Neural cell (in vitro differentiated cells): ENCODE data around the gene NTRK2. TPM values are rescaled to one million over a fixed set of nuclear protein-coding genes. Genes with fewer than 3 reads are reported as not detected.

Experiments
- H2AFZ ChIP-seq: fragments of 200-600, 300-800 bp; sonication (generic), shearing (Covaris generic); 2 replicates; pipeline ENCODE4 v1.6.0; 2014; ENCODE audit warnings: low read depth, mild to moderate bottlenecking, antibody characterized with exemption, low read length, moderate library complexity
- H3F3A ChIP-seq: fragments of 200-600 bp; shearing (Covaris generic); 2 replicates; pipeline ENCODE4 v1.6.1; 2016; ENCODE audit warnings: mild to moderate bottlenecking, moderate library complexity, mixed read lengths, antibody characterized with exemption, low read length; ENCODE audit not compliant: insufficient read depth, poor library complexity, severe bottlenecking
- H3K27ac ChIP-seq: fragments of 200-600, 300-800 bp; sonication (generic), shearing (Covaris generic); 2 replicates; pipeline ENCODE4 v1.5.1; 2014; ENCODE audit warnings: mild to moderate bottlenecking, low read length, moderate library complexity
- H3K27me3 ChIP-seq: fragments of 300-800, 200-600 bp; sonication (generic), shearing (Covaris generic); 2 replicates; pipeline ENCODE4 v1.6.0; 2014; ENCODE audit warnings: mild to moderate bottlenecking, low read depth, low read length, moderate library complexity; ENCODE audit not compliant: insufficient read depth
- H3K36me3 ChIP-seq: fragments of 300-800, 200-600 bp; sonication (generic), shearing (Covaris generic); 2 replicates; pipeline ENCODE4 v1.5.1; 2014; ENCODE audit warnings: mild to moderate bottlenecking, antibody characterized with exemption, low read length, moderate library complexity; ENCODE audit not compliant: insufficient read depth
- H3K4me2 ChIP-seq: fragments of 300-800, 200-600 bp; sonication (generic), shearing (Covaris generic); 2 replicates; pipeline ENCODE4 v1.6.0; 2014; ENCODE audit warnings: mild to moderate bottlenecking, low read length
- H3K4me3 ChIP-seq: fragments of 300-800, 200-600 bp; sonication (generic), shearing (Covaris generic); 2 replicates; pipeline ENCODE4 v1.5.1; 2014; ENCODE audit warnings: mild to moderate bottlenecking, low read length, moderate library complexity
- H3K79me2 ChIP-seq: fragments of 200-600 bp; shearing (Covaris generic); replicated peaks from 2 replicates; pipeline ENCODE4 v1.6.0; 2014; ENCODE audit warnings: mild to moderate bottlenecking, low read length, moderate library complexity; ENCODE audit not compliant: insufficient read depth
- H3K9ac ChIP-seq: fragments of 300-800, 200-600 bp; sonication (generic), shearing (Covaris generic); 2 replicates; pipeline ENCODE4 v1.6.1; 2016; ENCODE audit warnings: mild to moderate bottlenecking, low read length, mixed read lengths
- H3K9me2 ChIP-seq: fragments of 200-600 bp; shearing (Covaris generic); 2 replicates; pipeline ENCODE4 v1.6.1; 2016; ENCODE audit warnings: mild to moderate bottlenecking, low read length, mixed read lengths; ENCODE audit not compliant: insufficient read depth
- H3K9me3 ChIP-seq: fragments of 200-600, 300-800 bp; sonication (generic), shearing (Covaris generic); 2 replicates; pipeline ENCODE4 v1.6.1; 2016; ENCODE audit warnings: mild to moderate bottlenecking, mixed run types, low read length, moderate library complexity, mixed read lengths
- H4K20me1 ChIP-seq: fragments of 200-600 bp; shearing (Covaris generic); 2 replicates; pipeline ENCODE4 v1.6.1; 2016; ENCODE audit warnings: mild to moderate bottlenecking, mixed run types; ENCODE audit not compliant: insufficient read depth
- EP300 ChIP-seq: fragments of 450-650 bp; conservative IDR thresholded peaks from 2 replicates; pipeline ENCODE4 v1.6.1; 2014; ENCODE audit warnings: antibody characterized with exemption, mild to moderate bottlenecking, moderate library complexity; ENCODE audit not compliant: poor library complexity, severe bottlenecking
- EZH2 ChIP-seq: fragments of 200-600, 300-800 bp; shearing (Covaris generic), sonication (generic); IDR thresholded peaks from 2 replicates; pipeline ENCODE4 v1.6.1; 2014; ENCODE audit warnings: antibody characterized with exemption, low read length, borderline replicate concordance, mild to moderate bottlenecking; ENCODE audit not compliant: insufficient read depth, poor library complexity, severe bottlenecking
- MXI1 ChIP-seq: fragments of 450-650 bp; conservative IDR thresholded peaks from 2 replicates; pipeline ENCODE4 v1.6.1; 2014; ENCODE audit warnings: antibody characterized with exemption, mild to moderate bottlenecking; ENCODE audit not compliant: poor library complexity, severe bottlenecking
- POLR2AphosphoS5 ChIP-seq: IDR thresholded peaks from 2 replicates; pipeline ENCODE4 v1.6.1; 2012
- RAD21 ChIP-seq: fragments of 450-650 bp; conservative IDR thresholded peaks from 2 replicates; pipeline ENCODE4 v1.6.1; 2014; ENCODE audit warnings: antibody characterized with exemption, mild to moderate bottlenecking, moderate library complexity
- SMC3 ChIP-seq: fragments of 450-650 bp; conservative IDR thresholded peaks from 2 replicates; pipeline ENCODE4 v1.6.1; 2014; ENCODE audit warnings: antibody characterized with exemption, mild to moderate bottlenecking, moderate library complexity; ENCODE audit not compliant: poor library complexity
- TAF1 ChIP-seq: IDR thresholded peaks from 2 replicates; pipeline ENCODE4 v1.6.1; 2012; ENCODE audit warnings: low read depth
- polyA plus RNA-seq: library from polyadenylated mRNA; depleted of rRNA; stranded (reverse); fragments of >200 nt; gene quantifications from 2 replicates; pipeline ENCODE4 v1.2.3, GENCODE V29; 2014
- TF ChIP-seq, protein P1 (sequence below): fragments of 450-650 bp; IDR thresholded peaks from 2 replicates; pipeline ENCODE4 v1.5.1; 2014; ENCODE audit warnings: antibody characterized with exemption, mild to moderate bottlenecking, moderate library complexity; ENCODE audit not compliant: poor library complexity, severe bottlenecking
- TF ChIP-seq, protein P2 (sequence below): IDR thresholded peaks from 2 replicates; pipeline ENCODE4 v1.6.1; 2012; ENCODE audit warnings: borderline replicate concordance

NTRK2 gene
- polyA plus RNA-seq, 1 donor from 2014 or later = 14.2 TPM

DNA sequence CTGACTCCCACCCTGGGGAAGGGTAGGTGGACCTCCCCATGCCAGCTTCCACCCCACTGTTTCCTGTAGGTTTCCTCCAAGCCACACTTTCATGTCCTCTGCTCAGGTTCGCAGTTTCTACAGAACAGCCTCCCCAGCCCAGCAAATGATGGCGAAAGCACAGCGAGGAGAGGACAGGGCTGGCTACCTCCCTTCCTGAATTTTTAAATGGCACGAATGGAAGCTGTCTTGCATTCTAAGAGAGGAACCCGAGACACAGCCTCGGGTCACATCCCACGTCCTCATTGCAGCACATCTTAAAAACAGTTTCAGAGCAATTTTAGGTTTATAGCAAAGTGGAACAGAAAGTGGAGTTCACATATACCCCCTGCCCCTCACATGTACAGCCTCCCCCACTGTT, 330.3 kb downstream of the NTRK2 start:
- Histone ChIP-seq H3K4me3 (no peak overlapping the region), H2AFZ (no peak overlapping the region)

GRCh38 chr9:85001925-85002324, 332.4 kb downstream of the NTRK2 start:
- Histone ChIP-seq H3K27ac (no peak overlapping the region), H3K9me3 (peaks cover 14% of the 10 kb centered on the region), H3K27me3 (no peaks in the 10 kb centered on the region), H3K4me2 (no peak overlapping the region), H2AFZ (no peak overlapping the region), H3F3A (no peaks in the 10 kb centered on the region), H3K79me2 (no peaks in the 10 kb centered on the region), H3K36me3 (no peaks in the 10 kb centered on the region), H4K20me1 (no peaks in the 10 kb centered on the region), H3K4me3 (no peak overlapping the region), H3K9me2 (no peaks in the 10 kb centered on the region), H3K9ac (no peak overlapping the region)
- TF ChIP-seq TAF1 = no peak
- TF ChIP-seq EP300 = no peak
- TF ChIP-seq POLR2AphosphoS5 = no peak
- TF ChIP-seq, protein P1, sequence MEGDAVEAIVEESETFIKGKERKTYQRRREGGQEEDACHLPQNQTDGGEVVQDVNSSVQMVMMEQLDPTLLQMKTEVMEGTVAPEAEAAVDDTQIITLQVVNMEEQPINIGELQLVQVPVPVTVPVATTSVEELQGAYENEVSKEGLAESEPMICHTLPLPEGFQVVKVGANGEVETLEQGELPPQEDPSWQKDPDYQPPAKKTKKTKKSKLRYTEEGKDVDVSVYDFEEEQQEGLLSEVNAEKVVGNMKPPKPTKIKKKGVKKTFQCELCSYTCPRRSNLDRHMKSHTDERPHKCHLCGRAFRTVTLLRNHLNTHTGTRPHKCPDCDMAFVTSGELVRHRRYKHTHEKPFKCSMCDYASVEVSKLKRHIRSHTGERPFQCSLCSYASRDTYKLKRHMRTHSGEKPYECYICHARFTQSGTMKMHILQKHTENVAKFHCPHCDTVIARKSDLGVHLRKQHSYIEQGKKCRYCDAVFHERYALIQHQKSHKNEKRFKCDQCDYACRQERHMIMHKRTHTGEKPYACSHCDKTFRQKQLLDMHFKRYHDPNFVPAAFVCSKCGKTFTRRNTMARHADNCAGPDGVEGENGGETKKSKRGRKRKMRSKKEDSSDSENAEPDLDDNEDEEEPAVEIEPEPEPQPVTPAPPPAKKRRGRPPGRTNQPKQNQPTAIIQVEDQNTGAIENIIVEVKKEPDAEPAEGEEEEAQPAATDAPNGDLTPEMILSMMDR = no peak
- no peak for TF ChIP-seq MXI1
- no peak for TF ChIP-seq RAD21
- TF ChIP-seq SMC3 = no peak
- no peak for TF ChIP-seq EZH2
- TF ChIP-seq, protein P2, sequence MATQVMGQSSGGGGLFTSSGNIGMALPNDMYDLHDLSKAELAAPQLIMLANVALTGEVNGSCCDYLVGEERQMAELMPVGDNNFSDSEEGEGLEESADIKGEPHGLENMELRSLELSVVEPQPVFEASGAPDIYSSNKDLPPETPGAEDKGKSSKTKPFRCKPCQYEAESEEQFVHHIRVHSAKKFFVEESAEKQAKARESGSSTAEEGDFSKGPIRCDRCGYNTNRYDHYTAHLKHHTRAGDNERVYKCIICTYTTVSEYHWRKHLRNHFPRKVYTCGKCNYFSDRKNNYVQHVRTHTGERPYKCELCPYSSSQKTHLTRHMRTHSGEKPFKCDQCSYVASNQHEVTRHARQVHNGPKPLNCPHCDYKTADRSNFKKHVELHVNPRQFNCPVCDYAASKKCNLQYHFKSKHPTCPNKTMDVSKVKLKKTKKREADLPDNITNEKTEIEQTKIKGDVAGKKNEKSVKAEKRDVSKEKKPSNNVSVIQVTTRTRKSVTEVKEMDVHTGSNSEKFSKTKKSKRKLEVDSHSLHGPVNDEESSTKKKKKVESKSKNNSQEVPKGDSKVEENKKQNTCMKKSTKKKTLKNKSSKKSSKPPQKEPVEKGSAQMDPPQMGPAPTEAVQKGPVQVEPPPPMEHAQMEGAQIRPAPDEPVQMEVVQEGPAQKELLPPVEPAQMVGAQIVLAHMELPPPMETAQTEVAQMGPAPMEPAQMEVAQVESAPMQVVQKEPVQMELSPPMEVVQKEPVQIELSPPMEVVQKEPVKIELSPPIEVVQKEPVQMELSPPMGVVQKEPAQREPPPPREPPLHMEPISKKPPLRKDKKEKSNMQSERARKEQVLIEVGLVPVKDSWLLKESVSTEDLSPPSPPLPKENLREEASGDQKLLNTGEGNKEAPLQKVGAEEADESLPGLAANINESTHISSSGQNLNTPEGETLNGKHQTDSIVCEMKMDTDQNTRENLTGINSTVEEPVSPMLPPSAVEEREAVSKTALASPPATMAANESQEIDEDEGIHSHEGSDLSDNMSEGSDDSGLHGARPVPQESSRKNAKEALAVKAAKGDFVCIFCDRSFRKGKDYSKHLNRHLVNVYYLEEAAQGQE = no peak

More for the DNA sequence above, 330.3 kb downstream of the NTRK2 start:
- no peak overlapping the region for H3K9ac ChIP-seq
- no peaks in the 10 kb centered on the region for H3K36me3 ChIP-seq
- H3K27ac ChIP-seq = no peak overlapping the region
- no peaks in the 10 kb centered on the region for H3K27me3 ChIP-seq
- no peaks in the 10 kb centered on the region for H3K79me2 ChIP-seq
- H3K4me2 ChIP-seq = no peak overlapping the region
- H3K9me2 ChIP-seq = no peaks in the 10 kb centered on the region
- peaks cover 14% of the 10 kb centered on the region for H3K9me3 ChIP-seq
- no peaks in the 10 kb centered on the region for H3F3A ChIP-seq
- TF ChIP-seq, protein P2 = no peak
- TF ChIP-seq TAF1 = no peak
- TF ChIP-seq EP300 = no peak
- TF ChIP-seq MXI1 = no peak
- TF ChIP-seq SMC3 = no peak
- TF ChIP-seq POLR2AphosphoS5 = no peak
- no peak for TF ChIP-seq EZH2
- TF ChIP-seq RAD21 = no peak
- TF ChIP-seq, protein P1 = no peak
- H4K20me1 ChIP-seq = no peaks in the 10 kb centered on the region
